IMR-90 (cell line): ENCODE measurements around the gene CYRIA. TPM values are rescaled to one million over a fixed set of nuclear protein-coding genes. Genes with fewer than 3 reads are reported as not detected.
A peak's percentile ranks its signal among the peaks of the same experiment; 100 is the strongest.

Source experiments
- ATAC-seq: fragments of 200-7000 bp; cut with Tn5 transposase; 2 replicates; pipeline ENCODE4 v1.9.1; 2020; ENCODE audit warnings: low read depth, mild to moderate bottlenecking, moderate library complexity
- BruUV-seq: library from RNA; stranded (reverse); fragments of 400-500 nt; replicated peaks from 2 replicates; lab custom pipeline; 2021; lab: Mats Ljungman, UMichigan
- CTCF ChIA-PET: fragments of 300-600 bp; formaldehyde crosslinking; extraction: SDS; loops from one replicate; lab custom pipeline; 2021; ENCODE audit warnings: antibody characterized with exemption; lab: Yijun Ruan, JAX
- POLR2A ChIA-PET: fragments of 300-600 bp; sonication (Branson Sonifier 250); formaldehyde crosslinking; loops from one replicate; lab custom pipeline; 2022; ENCODE audit warnings: antibody characterized with exemption; ENCODE audit not compliant: unreplicated experiment; lab: Charles Lee
- DNase-seq: peaks from one replicate; pipeline ENCODE4 v3.0.0; 2013
- H2AFZ ChIP-seq: replicated peaks from 2 replicates; pipeline ENCODE3; 2013; ENCODE audit warnings: low read length, mild to moderate bottlenecking; ENCODE audit not compliant: poor library complexity
- H2AK5ac ChIP-seq: 2 replicates; pipeline ENCODE4 v1.6.1; 2013; ENCODE audit warnings: low read depth, low read length, inconsistent platforms
- H2AK9ac ChIP-seq: replicated peaks from 2 replicates; pipeline ENCODE3; 2013; ENCODE audit warnings: mild to moderate bottlenecking, low read depth, low read length, moderate library complexity; ENCODE audit not compliant: poor library complexity
- H2BK120ac ChIP-seq: 2 replicates; pipeline ENCODE4 v1.6.1; 2013; ENCODE audit warnings: low read depth, low read length, inconsistent platforms
- H2BK15ac ChIP-seq: 3 replicates; pipeline ENCODE4 v1.6.1; 2013; ENCODE audit warnings: low read depth, low read length, inconsistent platforms
- H2BK20ac ChIP-seq: 2 replicates; pipeline ENCODE4 v1.6.1; 2013; ENCODE audit warnings: low read depth, mild to moderate bottlenecking, inconsistent platforms, low read length, moderate library complexity
- H2BK5ac ChIP-seq: 2 replicates; pipeline ENCODE4 v1.6.1; 2013; ENCODE audit warnings: mild to moderate bottlenecking, low read depth, low read length, inconsistent platforms; ENCODE audit not compliant: poor library complexity, severe bottlenecking
- H3K14ac ChIP-seq: replicated peaks from 2 replicates; pipeline ENCODE4 v1.6.1; 2013; ENCODE audit warnings: low read depth, low read length, inconsistent platforms
- H3K18ac ChIP-seq: 2 replicates; pipeline ENCODE4 v1.6.1; 2013; ENCODE audit warnings: low read depth, low read length, control low read depth
- H3K23ac ChIP-seq: 2 replicates; pipeline ENCODE4 v1.6.1; 2013; ENCODE audit warnings: low read depth, low read length, inconsistent platforms
- H3K27ac ChIP-seq: 2 replicates; pipeline ENCODE4 v1.5.1; 2013; ENCODE audit warnings: mild to moderate bottlenecking, control low read depth, low read length; ENCODE audit not compliant: insufficient read depth
- H3K27me3 ChIP-seq: 2 replicates; pipeline ENCODE4 v1.6.1; 2013; ENCODE audit warnings: low read length; ENCODE audit not compliant: control insufficient read depth, insufficient read depth
- H3K36me3 ChIP-seq: 2 replicates; pipeline ENCODE4 v1.6.1; 2013; ENCODE audit warnings: low read length, mixed read lengths; ENCODE audit not compliant: control insufficient read depth, insufficient read depth
- H3K4ac ChIP-seq: 2 replicates; pipeline ENCODE4 v1.6.1; 2013; ENCODE audit warnings: low read depth, low read length, inconsistent platforms
- H3K4me1 ChIP-seq: 2 replicates; pipeline ENCODE4 v1.6.1; 2013; ENCODE audit warnings: low read length, mixed read lengths; ENCODE audit not compliant: control insufficient read depth, insufficient read depth
- H3K4me2 ChIP-seq: 2 replicates; pipeline ENCODE4 v1.6.1; 2013; ENCODE audit warnings: low read depth, mild to moderate bottlenecking, control low read depth, low read length, moderate library complexity
- H3K4me3 ChIP-seq: 2 replicates; pipeline ENCODE4 v1.5.1; 2013; ENCODE audit warnings: low read depth, mild to moderate bottlenecking, control low read depth, low read length, moderate library complexity; ENCODE audit not compliant: insufficient read depth
- H3K56ac ChIP-seq: 2 replicates; pipeline ENCODE4 v1.6.1; 2013; ENCODE audit warnings: low read length, inconsistent platforms; ENCODE audit not compliant: insufficient read depth; ENCODE audit errors: extremely low read depth
- H3K79me1 ChIP-seq, 2 experiments: 2 replicates each; pipeline ENCODE4 v1.6.1; 2013; ENCODE audit warnings: low read length in 2 of 2, inconsistent platforms in 1 of 2, low read depth in 1 of 2
- H3K9ac ChIP-seq: 2 replicates; pipeline ENCODE4 v1.6.1; 2013; ENCODE audit warnings: low read depth, low read length, control low read depth
- H3K9me1 ChIP-seq: 2 replicates; pipeline ENCODE4 v1.6.1; 2013; ENCODE audit warnings: low read length, inconsistent platforms; ENCODE audit not compliant: insufficient read depth
- H3K9me3 ChIP-seq: 2 replicates; pipeline ENCODE4 v1.6.1; 2013; ENCODE audit warnings: low read length; ENCODE audit not compliant: control insufficient read depth, insufficient read depth
- H4K20me1 ChIP-seq: 2 replicates; pipeline ENCODE4 v1.6.1; 2013; ENCODE audit warnings: low read length, inconsistent platforms; ENCODE audit not compliant: insufficient read depth
- H4K5ac ChIP-seq: 2 replicates; pipeline ENCODE4 v1.6.1; 2013; ENCODE audit warnings: mild to moderate bottlenecking, low read depth, low read length, control low read depth
- H4K8ac ChIP-seq, 2 experiments: 2 replicates each; pipeline ENCODE4 v1.6.1; 2013; ENCODE audit warnings: low read depth in 2 of 2, low read length in 2 of 2, control low read depth in 1 of 2, inconsistent platforms in 1 of 2
- H4K91ac ChIP-seq: 2 replicates; pipeline ENCODE4 v1.6.1; 2013; ENCODE audit warnings: low read depth, low read length, inconsistent platforms; ENCODE audit not compliant: insufficient read depth
- BHLHE40 ChIP-seq: fragments of 150-350 bp; IDR thresholded peaks from 2 replicates; pipeline ENCODE4 v1.6.1; 2016; ENCODE audit warnings: mild to moderate bottlenecking, low read depth, low read length
- CEBPB ChIP-seq: IDR thresholded peaks from 2 replicates; pipeline ENCODE4 v1.6.1; 2012; ENCODE audit warnings: low read depth, low read length, improper control_type of control experiment
- CTCF ChIP-seq: conservative IDR thresholded peaks from 2 replicates; pipeline ENCODE4 v1.5.1; 2012; ENCODE audit warnings: mild to moderate bottlenecking, low read depth, low read length, improper control_type of control experiment
- ELK1 ChIP-seq: fragments of 150-350 bp; IDR thresholded peaks from 2 replicates; pipeline ENCODE4 v1.6.1; 2016; ENCODE audit warnings: low read depth, mild to moderate bottlenecking, low read length, moderate library complexity, borderline replicate concordance
- FOS ChIP-seq: fragments of 150-350 bp; IDR thresholded peaks from 2 replicates; pipeline ENCODE4 v1.6.1; 2016; ENCODE audit warnings: low read depth, low read length
- MAFK ChIP-seq: IDR thresholded peaks from 2 replicates; pipeline ENCODE4 v1.6.1; 2012; ENCODE audit warnings: low read depth, low read length, improper control_type of control experiment
- MXI1 ChIP-seq: IDR thresholded peaks from 2 replicates; pipeline ENCODE4 v1.6.1; 2012; ENCODE audit warnings: low read depth, mild to moderate bottlenecking, low read length, moderate library complexity, borderline replicate concordance
- NFE2L2 ChIP-seq: fragments of 150-350 bp; IDR thresholded peaks from 2 replicates; pipeline ENCODE4 v1.6.1; 2016; ENCODE audit warnings: low read depth, mild to moderate bottlenecking, low read length
- POLR2A ChIP-seq: IDR thresholded peaks from 2 replicates; pipeline ENCODE4 v1.6.1; 2012; ENCODE audit warnings: mild to moderate bottlenecking, low read depth, low read length
- RCOR1 ChIP-seq: IDR thresholded peaks from 2 replicates; pipeline ENCODE4 v1.6.1; 2012; ENCODE audit warnings: mild to moderate bottlenecking, low read length, improper control_type of control experiment; ENCODE audit not compliant: insufficient replicate concordance
- RFX5 ChIP-seq: IDR thresholded peaks from 2 replicates; pipeline ENCODE4 v1.8.0; 2012; ENCODE audit warnings: low read depth, mild to moderate bottlenecking, low read length, moderate library complexity
- USF2 ChIP-seq: fragments of 150-350 bp; IDR thresholded peaks from 2 replicates; pipeline ENCODE4 v1.6.1; 2017; ENCODE audit warnings: mild to moderate bottlenecking, antibody characterized with exemption, low read length, low read depth
- WGBS, 2 experiments: methylation state at CpG; one replicate each; pipeline versions ENCODE4 v1.1.5 to v1.1.7; 2013; ENCODE audit warnings: missing lambda C conversion rate in 2 of 2; ENCODE audit not compliant: insufficient read length in 1 of 2; ENCODE audit errors: extremely low coverage in 2 of 2; 5-methylcytosine and 5-hydroxymethylcytosine counted together
- dilution Hi-C: fragments of 300-500 bp; cut with HindIII; formaldehyde crosslinking; loops from one replicate; pipeline ENCODE4 v1.14.3; 2018; ENCODE audit warnings: low sequenced_read_pairs; ENCODE audit not compliant: unreplicated experiment
- in situ Hi-C: fragments of 300-500 bp; cut with MboI; formaldehyde crosslinking; loops from 3 replicates; pipeline ENCODE4 v1.14.3; 2019; ENCODE audit warnings: low sequenced_read_pairs, inconsistent platforms, mixed read lengths
- intact Hi-C: fragments of 100-400 bp; cut with micrococcal nuclease; formaldehyde crosslinking; loops from 2 replicates; pipeline ENCODE4 v1.10.0; 2022
- polyA plus RNA-seq, 3 experiments: library from polyadenylated mRNA; depleted of rRNA; stranded (reverse); fragments of >200 nt; gene quantifications; 2 replicates each; pipeline ENCODE4 v1.2.3, GENCODE V29; 2012; ENCODE audit warnings: low replicate concordance in 1 of 3
- total RNA-seq: library from RNA; depleted of rRNA; stranded (reverse); fragments of >200 nt; gene quantifications from 2 replicates; pipeline ENCODE4 v1.2.3, GENCODE V29; 2012

Gene CYRIA
- total and polyA plus RNA-seq, 2 of the 4 experiments (the other 2 are of a cell fraction) = 1.7 to 3.8 TPM

- H3K4me1 ChIP-seq = peaks cover 30% of the 10 kb centered on the region
- H3K4me2 ChIP-seq = peak overlapping the region; percentile 96
- peak overlapping the region; percentile 89 for H3K27ac ChIP-seq
- no peaks in the 10 kb centered on the region for H3K36me3 ChIP-seq
- peak overlapping the region; percentile 86 for H3K4ac ChIP-seq
- H2BK5ac ChIP-seq = peak overlapping the region; percentile 71
- in situ Hi-C loops = no loop called here
- peak overlapping the region; percentile 93 for H3K23ac ChIP-seq
- DNase-seq (peak; percentile 78), ATAC-seq (peak; percentile 67)
- peak overlapping the region; percentile 33 to 81 for H4K8ac ChIP-seq
- BruUV-seq = no TSS peak
- H3K18ac ChIP-seq = peak overlapping the region; percentile 92
- peak overlapping the region; percentile 77 for H2BK20ac ChIP-seq
- dilution Hi-C loops = no loop called here
- H4K20me1 ChIP-seq = no peaks in the 10 kb centered on the region; the same call in 1 of the 2 replicates
- peak overlapping the region; percentile 13; the same call in 1 of the 3 replicates for H2BK15ac ChIP-seq
- peak overlapping the region; percentile 51; the same call in 1 of the 2 replicates for H3K56ac ChIP-seq
- peaks cover 11% of the 10 kb centered on the region; the same call in 1 of the 2 replicates for H3K9me1 ChIP-seq
- H3K14ac ChIP-seq = peak overlapping the region; percentile 90
- CTCF ChIA-PET = interaction anchor here (1.2 kb wide), 1 partner anchor 33 kb away, joined by 3 read pairs; no protein-coding TSS in a partner anchor
- peak overlapping the region; percentile 85 for H4K5ac ChIP-seq
- H2AFZ ChIP-seq = peak overlapping the region; percentile 85
- peak overlapping the region; percentile 38 for H3K4me3 ChIP-seq
- peak overlapping the region; percentile 85 for H4K91ac ChIP-seq
- 100% methylated on average over 1 of the region's 12 CpGs; no CpG with 5 or more reads in 1 of the 2 experiments for WGBS, 2 experiments
- H3K27me3 ChIP-seq = no peaks in the 10 kb centered on the region
- H3K9ac ChIP-seq = peak overlapping the region; percentile 67
- H2AK9ac ChIP-seq = peak overlapping the region; percentile 53
- 0 out of 2 replicates have a peak overlapping the region, but pooled peaks have one; percentile 16 for H2AK5ac ChIP-seq
- peak overlapping the region; percentile 87 for H2BK120ac ChIP-seq
- intact Hi-C loops = loop anchor here (2.0 kb wide), 1 partner anchor 28 kb away; no protein-coding TSS in a partner anchor
- H3K79me1 ChIP-seq = peaks cover 2% of the 10 kb centered on the region in 2 experiments; a peak in 1 of 4 replicates
- POLR2A ChIA-PET = no interaction called here
- H3K9me3 ChIP-seq = no peaks in the 10 kb centered on the region
- TF ChIP-seq BHLHE40 (no peak), RCOR1 (no peak), ELK1 (no peak), CTCF (no peak), POLR2A (no peak), RFX5 (no peak), FOS (peak; percentile 67; the same call in 1 of the 2 replicates), MXI1 (no peak), CEBPB (peak; percentile 81), MAFK (no peak), NFE2L2 (no peak), USF2 (no peak)
Measured at GRCh38 chr2:16650287-16651249, 15.1 kb downstream of the CYRIA start.
